ENCODE results near the gene TRIM2. TPM values are rescaled to one million over a fixed set of nuclear protein-coding genes. Genes with fewer than 3 reads are reported as not detected.

Gene TRIM2
- total and polyA plus RNA-seq, 2 experiments from 2014 or later, result 22.0 to 61.5 TPM

DNA sequence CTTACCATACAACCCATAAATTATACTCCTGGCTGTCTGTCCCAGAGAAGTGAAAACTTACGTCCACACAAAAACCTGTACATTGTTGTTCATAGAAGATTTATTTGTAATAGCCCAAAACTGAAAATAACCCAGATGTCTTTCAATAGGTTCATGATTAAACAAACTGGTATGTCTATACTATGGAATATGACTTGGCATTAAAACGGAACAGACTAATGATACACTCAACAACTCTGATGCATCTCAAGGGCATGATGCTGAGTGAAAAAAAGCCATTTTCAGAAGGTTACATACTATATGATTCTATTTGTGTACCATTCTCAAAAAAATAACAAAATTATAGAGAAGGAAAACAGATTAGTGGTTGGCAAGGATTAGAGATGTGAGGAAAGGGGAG is 128.7 kb downstream of the TRIM2 start:
- Histone ChIP-seq H3K4me1 (ENCODE audit: insufficient read depth) (peaks cover 28% of the 10 kb centered on the region), H3K36me3 (ENCODE audit: insufficient read depth) (no peaks in the 10 kb centered on the region; the same call in 1 of the 2 replicates), H3K4me2 (no peak overlapping the region), H3K27ac (ENCODE audit: low read depth) (no peak overlapping the region), H3K79me2 (replicated peaks; ENCODE audit: insufficient read depth) (no peaks in the 10 kb centered on the region), H3K27me3 (ENCODE audit: insufficient read depth) (no peaks in the 10 kb centered on the region), H4K20me1 (replicated peaks; ENCODE audit: insufficient read depth) (no peaks in the 10 kb centered on the region), H3F3A (replicated peaks; ENCODE audit: low read depth) (no peaks in the 10 kb centered on the region), H2AFZ (no peak overlapping the region), H3K4me3 (no peak overlapping the region), H3K9me2 (ENCODE audit: insufficient read depth) (no peaks in the 10 kb centered on the region)
- no peaks in the 10 kb centered on the region; the same call in 2 of the 3 replicates for H3K36me3 Mint-ChIP-seq (ENCODE audit: low read depth)
- no peak overlapping the region for H3K4me3 Mint-ChIP-seq
- peaks cover 25% of the 10 kb centered on the region for H3K4me1 Mint-ChIP-seq
- TF ChIP-seq CREB1 (CRISPR knock-in tag; IDR thresholded peaks at IDR 0.05; ENCODE audit: low read depth) (no peak), ZNF114 (CRISPR knock-in tag; IDR thresholded peaks at IDR 0.05) (no peak), EZH2 (IDR thresholded peaks at IDR 0.05; ENCODE audit: low read depth, unreplicated experiment) (no peak), NANOG (IDR thresholded peaks at IDR 0.05; ENCODE audit: borderline replicate concordance) (no peak), STAT1 (IDR thresholded peaks at IDR 0.05; ENCODE audit: unreplicated experiment) (no peak), POLR2AphosphoS5 (IDR thresholded peaks at IDR 0.05; ENCODE audit: low read depth) (no peak), EZH2phosphoT487 (IDR thresholded peaks at IDR 0.05; ENCODE audit: unreplicated experiment) (no peak), ZNF331 (CRISPR knock-in tag; IDR thresholded peaks at IDR 0.05; ENCODE audit: low read depth) (no peak), JUNB (IDR thresholded peaks at IDR 0.05; ENCODE audit: unreplicated experiment) (no peak)
- TF ChIP-seq, protein P1, sequence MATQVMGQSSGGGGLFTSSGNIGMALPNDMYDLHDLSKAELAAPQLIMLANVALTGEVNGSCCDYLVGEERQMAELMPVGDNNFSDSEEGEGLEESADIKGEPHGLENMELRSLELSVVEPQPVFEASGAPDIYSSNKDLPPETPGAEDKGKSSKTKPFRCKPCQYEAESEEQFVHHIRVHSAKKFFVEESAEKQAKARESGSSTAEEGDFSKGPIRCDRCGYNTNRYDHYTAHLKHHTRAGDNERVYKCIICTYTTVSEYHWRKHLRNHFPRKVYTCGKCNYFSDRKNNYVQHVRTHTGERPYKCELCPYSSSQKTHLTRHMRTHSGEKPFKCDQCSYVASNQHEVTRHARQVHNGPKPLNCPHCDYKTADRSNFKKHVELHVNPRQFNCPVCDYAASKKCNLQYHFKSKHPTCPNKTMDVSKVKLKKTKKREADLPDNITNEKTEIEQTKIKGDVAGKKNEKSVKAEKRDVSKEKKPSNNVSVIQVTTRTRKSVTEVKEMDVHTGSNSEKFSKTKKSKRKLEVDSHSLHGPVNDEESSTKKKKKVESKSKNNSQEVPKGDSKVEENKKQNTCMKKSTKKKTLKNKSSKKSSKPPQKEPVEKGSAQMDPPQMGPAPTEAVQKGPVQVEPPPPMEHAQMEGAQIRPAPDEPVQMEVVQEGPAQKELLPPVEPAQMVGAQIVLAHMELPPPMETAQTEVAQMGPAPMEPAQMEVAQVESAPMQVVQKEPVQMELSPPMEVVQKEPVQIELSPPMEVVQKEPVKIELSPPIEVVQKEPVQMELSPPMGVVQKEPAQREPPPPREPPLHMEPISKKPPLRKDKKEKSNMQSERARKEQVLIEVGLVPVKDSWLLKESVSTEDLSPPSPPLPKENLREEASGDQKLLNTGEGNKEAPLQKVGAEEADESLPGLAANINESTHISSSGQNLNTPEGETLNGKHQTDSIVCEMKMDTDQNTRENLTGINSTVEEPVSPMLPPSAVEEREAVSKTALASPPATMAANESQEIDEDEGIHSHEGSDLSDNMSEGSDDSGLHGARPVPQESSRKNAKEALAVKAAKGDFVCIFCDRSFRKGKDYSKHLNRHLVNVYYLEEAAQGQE (IDR thresholded peaks at IDR 0.05; ENCODE audit: unreplicated experiment), result no peak
- TF ChIP-seq, protein P2, sequence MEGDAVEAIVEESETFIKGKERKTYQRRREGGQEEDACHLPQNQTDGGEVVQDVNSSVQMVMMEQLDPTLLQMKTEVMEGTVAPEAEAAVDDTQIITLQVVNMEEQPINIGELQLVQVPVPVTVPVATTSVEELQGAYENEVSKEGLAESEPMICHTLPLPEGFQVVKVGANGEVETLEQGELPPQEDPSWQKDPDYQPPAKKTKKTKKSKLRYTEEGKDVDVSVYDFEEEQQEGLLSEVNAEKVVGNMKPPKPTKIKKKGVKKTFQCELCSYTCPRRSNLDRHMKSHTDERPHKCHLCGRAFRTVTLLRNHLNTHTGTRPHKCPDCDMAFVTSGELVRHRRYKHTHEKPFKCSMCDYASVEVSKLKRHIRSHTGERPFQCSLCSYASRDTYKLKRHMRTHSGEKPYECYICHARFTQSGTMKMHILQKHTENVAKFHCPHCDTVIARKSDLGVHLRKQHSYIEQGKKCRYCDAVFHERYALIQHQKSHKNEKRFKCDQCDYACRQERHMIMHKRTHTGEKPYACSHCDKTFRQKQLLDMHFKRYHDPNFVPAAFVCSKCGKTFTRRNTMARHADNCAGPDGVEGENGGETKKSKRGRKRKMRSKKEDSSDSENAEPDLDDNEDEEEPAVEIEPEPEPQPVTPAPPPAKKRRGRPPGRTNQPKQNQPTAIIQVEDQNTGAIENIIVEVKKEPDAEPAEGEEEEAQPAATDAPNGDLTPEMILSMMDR (conservative IDR thresholded peaks at IDR 0.05; ENCODE audit: low read depth in 2 of 2), result no peak
- TF ChIP-seq, protein P3, sequence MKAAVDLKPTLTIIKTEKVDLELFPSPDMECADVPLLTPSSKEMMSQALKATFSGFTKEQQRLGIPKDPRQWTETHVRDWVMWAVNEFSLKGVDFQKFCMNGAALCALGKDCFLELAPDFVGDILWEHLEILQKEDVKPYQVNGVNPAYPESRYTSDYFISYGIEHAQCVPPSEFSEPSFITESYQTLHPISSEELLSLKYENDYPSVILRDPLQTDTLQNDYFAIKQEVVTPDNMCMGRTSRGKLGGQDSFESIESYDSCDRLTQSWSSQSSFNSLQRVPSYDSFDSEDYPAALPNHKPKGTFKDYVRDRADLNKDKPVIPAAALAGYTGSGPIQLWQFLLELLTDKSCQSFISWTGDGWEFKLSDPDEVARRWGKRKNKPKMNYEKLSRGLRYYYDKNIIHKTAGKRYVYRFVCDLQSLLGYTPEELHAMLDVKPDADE (IDR thresholded peaks at IDR 0.05), result no peak
- TF ChIP-seq, protein P4, sequence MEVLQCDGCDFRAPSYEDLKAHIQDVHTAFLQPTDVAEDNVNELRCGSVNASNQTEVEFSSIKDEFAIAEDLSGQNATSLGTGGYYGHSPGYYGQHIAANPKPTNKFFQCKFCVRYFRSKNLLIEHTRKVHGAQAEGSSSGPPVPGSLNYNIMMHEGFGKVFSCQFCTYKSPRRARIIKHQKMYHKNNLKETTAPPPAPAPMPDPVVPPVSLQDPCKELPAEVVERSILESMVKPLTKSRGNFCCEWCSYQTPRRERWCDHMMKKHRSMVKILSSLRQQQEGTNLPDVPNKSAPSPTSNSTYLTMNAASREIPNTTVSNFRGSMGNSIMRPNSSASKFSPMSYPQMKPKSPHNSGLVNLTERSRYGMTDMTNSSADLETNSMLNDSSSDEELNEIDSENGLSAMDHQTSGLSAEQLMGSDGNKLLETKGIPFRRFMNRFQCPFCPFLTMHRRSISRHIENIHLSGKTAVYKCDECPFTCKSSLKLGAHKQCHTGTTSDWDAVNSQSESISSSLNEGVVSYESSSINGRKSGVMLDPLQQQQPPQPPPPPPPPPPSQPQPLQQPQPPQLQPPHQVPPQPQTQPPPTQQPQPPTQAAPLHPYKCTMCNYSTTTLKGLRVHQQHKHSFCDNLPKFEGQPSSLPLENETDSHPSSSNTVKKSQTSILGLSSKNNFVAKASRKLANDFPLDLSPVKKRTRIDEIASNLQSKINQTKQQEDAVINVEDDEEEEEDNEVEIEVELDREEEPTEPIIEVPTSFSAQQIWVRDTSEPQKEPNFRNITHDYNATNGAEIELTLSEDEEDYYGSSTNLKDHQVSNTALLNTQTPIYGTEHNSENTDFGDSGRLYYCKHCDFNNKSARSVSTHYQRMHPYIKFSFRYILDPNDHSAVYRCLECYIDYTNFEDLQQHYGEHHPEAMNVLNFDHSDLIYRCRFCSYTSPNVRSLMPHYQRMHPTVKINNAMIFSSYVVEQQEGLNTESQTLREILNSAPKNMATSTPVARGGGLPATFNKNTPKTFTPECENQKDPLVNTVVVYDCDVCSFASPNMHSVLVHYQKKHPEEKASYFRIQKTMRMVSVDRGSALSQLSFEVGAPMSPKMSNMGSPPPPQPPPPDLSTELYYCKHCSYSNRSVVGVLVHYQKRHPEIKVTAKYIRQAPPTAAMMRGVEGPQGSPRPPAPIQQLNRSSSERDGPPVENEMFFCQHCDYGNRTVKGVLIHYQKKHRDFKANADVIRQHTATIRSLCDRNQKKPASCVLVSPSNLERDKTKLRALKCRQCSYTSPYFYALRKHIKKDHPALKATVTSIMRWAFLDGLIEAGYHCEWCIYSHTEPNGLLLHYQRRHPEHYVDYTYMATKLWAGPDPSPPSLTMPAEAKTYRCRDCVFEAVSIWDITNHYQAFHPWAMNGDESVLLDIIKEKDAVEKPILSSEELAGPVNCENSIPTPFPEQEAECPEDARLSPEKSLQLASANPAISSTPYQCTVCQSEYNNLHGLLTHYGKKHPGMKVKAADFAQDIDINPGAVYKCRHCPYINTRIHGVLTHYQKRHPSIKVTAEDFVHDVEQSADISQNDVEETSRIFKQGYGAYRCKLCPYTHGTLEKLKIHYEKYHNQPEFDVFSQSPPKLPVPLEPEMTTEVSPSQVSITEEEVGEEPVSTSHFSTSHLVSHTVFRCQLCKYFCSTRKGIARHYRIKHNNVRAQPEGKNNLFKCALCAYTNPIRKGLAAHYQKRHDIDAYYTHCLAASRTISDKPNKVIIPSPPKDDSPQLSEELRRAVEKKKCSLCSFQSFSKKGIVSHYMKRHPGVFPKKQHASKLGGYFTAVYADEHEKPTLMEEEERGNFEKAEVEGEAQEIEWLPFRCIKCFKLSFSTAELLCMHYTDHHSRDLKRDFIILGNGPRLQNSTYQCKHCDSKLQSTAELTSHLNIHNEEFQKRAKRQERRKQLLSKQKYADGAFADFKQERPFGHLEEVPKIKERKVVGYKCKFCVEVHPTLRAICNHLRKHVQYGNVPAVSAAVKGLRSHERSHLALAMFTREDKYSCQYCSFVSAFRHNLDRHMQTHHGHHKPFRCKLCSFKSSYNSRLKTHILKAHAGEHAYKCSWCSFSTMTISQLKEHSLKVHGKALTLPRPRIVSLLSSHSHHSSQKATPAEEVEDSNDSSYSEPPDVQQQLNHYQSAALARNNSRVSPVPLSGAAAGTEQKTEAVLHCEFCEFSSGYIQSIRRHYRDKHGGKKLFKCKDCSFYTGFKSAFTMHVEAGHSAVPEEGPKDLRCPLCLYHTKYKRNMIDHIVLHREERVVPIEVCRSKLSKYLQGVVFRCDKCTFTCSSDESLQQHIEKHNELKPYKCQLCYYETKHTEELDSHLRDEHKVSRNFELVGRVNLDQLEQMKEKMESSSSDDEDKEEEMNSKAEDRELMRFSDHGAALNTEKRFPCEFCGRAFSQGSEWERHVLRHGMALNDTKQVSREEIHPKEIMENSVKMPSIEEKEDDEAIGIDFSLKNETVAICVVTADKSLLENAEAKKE (CRISPR knock-in tag; IDR thresholded peaks at IDR 0.05), result no peak
- no peak overlapping the region for H3K27ac Mint-ChIP-seq
- no peaks in the 10 kb centered on the region for H3K9me3 Mint-ChIP-seq
- DNase-seq (ENCODE audit: low spot score) (no peak), ATAC-seq (no peak)
- peaks cover 2% of the 10 kb centered on the region for H3K27me3 Mint-ChIP-seq (ENCODE audit: insufficient read depth, low read depth, poor library complexity)
